C4-2B (cell line): ENCODE results near the gene SF3B1.

Source experiments
- H3K27ac ChIP-seq: fragments of 450-650 bp; 2 replicates; pipeline ENCODE4 v1.5.1; 2017
- CTCF ChIP-seq: fragments of 450-650 bp; conservative IDR thresholded peaks from 2 replicates; pipeline ENCODE4 v1.5.1; 2017; ENCODE audit warnings: mild to moderate bottlenecking
- ZFX ChIP-seq: fragments of 450-650 bp; IDR thresholded peaks from 2 replicates; pipeline ENCODE4 v1.6.1; 2017

Gene SF3B1

DNA sequence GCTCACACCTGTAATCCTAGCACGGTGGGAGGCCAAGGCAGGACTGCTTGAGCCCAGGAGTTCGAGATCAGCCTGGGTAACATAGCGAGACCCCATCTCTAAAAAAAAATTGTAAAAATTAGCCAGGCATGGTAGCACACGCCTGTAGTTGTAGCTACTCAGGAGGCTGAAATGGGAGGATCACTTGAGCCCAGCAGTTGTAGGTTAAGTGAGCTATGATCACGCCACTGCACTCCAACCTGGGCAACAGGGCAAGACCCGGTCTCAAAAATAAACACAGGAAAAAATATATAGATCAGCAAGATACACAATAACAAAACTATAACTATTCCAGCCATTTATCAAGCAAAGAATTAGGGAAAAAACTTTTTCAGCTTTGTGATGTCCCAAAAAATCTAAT is 3.0 kb downstream of the SF3B1 start:
- no peak overlapping the region for H3K27ac ChIP-seq
- TF ChIP-seq ZFX = no peak

- TF ChIP-seq CTCF (no peak), ZFX (no peak)
- H3K27ac ChIP-seq = no peak overlapping the region
These were observed 6.8 kb downstream of the SF3B1 start for GRCh38 chr2:197427986-197428385.

GRCh38 chr2:197426723-197427603 is 7.9 kb downstream of the SF3B1 start:
- H3K27ac ChIP-seq = no peak overlapping the region
- TF ChIP-seq CTCF (no peak), ZFX (no peak)

DNA sequence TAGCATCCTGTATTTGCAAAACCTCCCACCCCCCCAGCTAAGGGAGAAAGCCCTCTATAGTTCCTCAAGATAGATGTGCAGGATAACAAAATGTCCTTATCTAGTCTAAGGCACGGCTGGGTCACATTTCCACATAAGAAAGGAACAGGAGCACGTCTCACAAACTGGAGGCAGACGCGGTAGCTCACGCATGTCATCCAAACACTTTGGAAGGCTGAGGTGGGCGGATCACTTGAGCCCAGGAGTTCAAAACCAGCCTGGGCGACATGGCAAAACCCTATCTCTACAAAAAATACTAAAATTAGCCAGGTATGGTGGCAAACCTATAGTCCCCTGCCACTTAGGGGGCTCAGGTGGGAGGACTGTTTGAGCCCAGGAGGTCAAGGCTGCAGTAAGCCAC is 9.3 kb downstream of the SF3B1 start:
- H3K27ac ChIP-seq = no peak overlapping the region
- no peak for TF ChIP-seq ZFX
- TF ChIP-seq CTCF = no peak

DNA sequence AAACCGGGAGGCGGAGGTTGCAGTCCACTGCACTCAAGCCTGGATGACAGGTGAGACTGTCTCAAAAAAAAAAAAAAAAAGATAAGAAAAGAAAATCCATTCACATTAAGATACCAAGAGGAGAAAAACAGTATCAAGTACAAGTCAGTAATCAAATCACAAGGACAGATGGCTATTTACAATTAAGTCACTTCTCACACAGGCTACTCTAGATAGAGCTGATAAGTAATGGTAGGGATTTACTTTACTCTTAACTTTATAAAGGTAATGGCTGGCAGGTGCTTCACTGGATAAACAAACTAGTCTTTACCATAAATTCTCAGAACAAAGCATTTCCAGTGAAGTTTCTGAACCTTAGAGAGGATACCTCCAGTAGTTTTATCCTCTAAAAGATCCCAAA is 11.5 kb downstream of the SF3B1 start:
- TF ChIP-seq CTCF = no peak
- no peak overlapping the region for H3K27ac ChIP-seq

GRCh38 chr2:197419438-197419837 is 15.4 kb downstream of the SF3B1 start:
- TF ChIP-seq CTCF (no peak), ZFX (no peak)
- no peak overlapping the region for H3K27ac ChIP-seq

- TF ChIP-seq CTCF (no peak), ZFX (no peak)
- no peak overlapping the region for H3K27ac ChIP-seq
These were observed 18.6 kb downstream of the SF3B1 start for GRCh38 chr2:197416268-197416667.

GRCh38 chr2:197414515-197414914 is 20.3 kb downstream of the SF3B1 start:
- TF ChIP-seq CTCF (no peak), ZFX (no peak)
- no peak overlapping the region for H3K27ac ChIP-seq
